K562 (cell line): ENCODE measurements around the gene ZNF296. TPM values are rescaled to one million over a fixed set of nuclear protein-coding genes. Genes with fewer than 3 reads are reported as not detected.

Experiments
- ATAC-seq: fragments of 200-7000 bp; cut with Tn5 transposase; 3 replicates; pipeline ENCODE4 v1.9.1; 2020; ENCODE audit warnings: moderate library complexity
- BruUV-seq: library from RNA; stranded (reverse); fragments of 400-500 nt; replicated peaks from 2 replicates; lab custom pipeline; 2021; lab: Mats Ljungman, UMichigan
- CTCF ChIA-PET: fragments of 300-600 bp; formaldehyde crosslinking; extraction: SDS; loops from one replicate; lab custom pipeline; 2021; ENCODE audit warnings: low intra/inter-chr PET ratio; lab: Yijun Ruan, JAX
- POLR2A ChIA-PET: fragments of 300-600, 350-650 bp; sonication (Branson Sonifier 250); formaldehyde crosslinking; extraction: SDS; loops from one replicate; lab custom pipeline; 2021; ENCODE audit warnings: antibody characterized with exemption, inconsistent platforms; lab: Yijun Ruan, JAX
- DNase-seq, 4 experiments: peaks; one replicate each; pipeline versions ENCODE4 v3.0.0 to v3.0.0-alpha.2; 2011 to 2018; ENCODE audit warnings: low spot score in 3 of 4, mixed read lengths in 3 of 4; ENCODE audit errors: extremely low read depth in 1 of 4
- FAIRE-seq: peaks from 2 replicates; lab custom pipeline; 2011; peaks lifted over from hg19 to GRCh38; lab: Jason Lieb, UNC
- H2AFZ ChIP-seq: 2 replicates; pipeline ENCODE4 v1.6.0; 2011; ENCODE audit warnings: low read depth, low read length, control low read depth, inconsistent platforms
- H3K27ac ChIP-seq: fragments of 200-600 bp; 3 replicates; pipeline ENCODE4 v1.8.0; 2011; ENCODE audit warnings: low read depth, mild to moderate bottlenecking, control low read depth, inconsistent platforms, low read length, moderate library complexity, mixed read lengths; ENCODE audit errors: extremely low read depth
- H3K27me3 ChIP-seq, 2 experiments: fragments of 300-600 bp in 1 of 2; 2 replicates in 1 of 2; 3 replicates in 1 of 2; pipeline versions ENCODE4 v1.6.0 to v1.8.0; 2011; ENCODE audit warnings: inconsistent platforms in 2 of 2, low read length in 2 of 2, mild to moderate bottlenecking in 1 of 2, mixed read lengths in 1 of 2, moderate library complexity in 1 of 2; ENCODE audit not compliant: control insufficient read depth in 2 of 2, insufficient read depth in 2 of 2
- H3K36me3 ChIP-seq: fragments of 300-600 bp; 3 replicates; pipeline ENCODE4 v1.8.0; 2011; ENCODE audit warnings: mild to moderate bottlenecking, low read length, inconsistent platforms; ENCODE audit not compliant: control insufficient read depth, insufficient read depth
- H3K4me1 ChIP-seq, 2 experiments: fragments of 200-600 bp in 1 of 2; replicated peaks in 1 of 2; 2 replicates in 1 of 2; 3 replicates in 1 of 2; pipeline versions ENCODE4 v1.5.1 to v1.8.0; 2011; ENCODE audit warnings: inconsistent platforms in 2 of 2, low read length in 2 of 2, mild to moderate bottlenecking in 1 of 2, mixed read lengths in 1 of 2, moderate library complexity in 1 of 2; ENCODE audit not compliant: control insufficient read depth in 2 of 2, insufficient read depth in 2 of 2
- H3K4me2 ChIP-seq: 2 replicates; pipeline ENCODE4 v1.6.1; 2011; ENCODE audit warnings: low read length, control low read depth, inconsistent platforms, mixed read lengths; ENCODE audit not compliant: insufficient read depth
- H3K4me3 ChIP-seq: fragments of 200-600 bp; sonication (generic), shearing (Covaris generic); 2 replicates; pipeline ENCODE4 v1.5.1; 2016; ENCODE audit warnings: control low read depth, inconsistent platforms
- H3K79me2 ChIP-seq: fragments of 200-600 bp; 3 replicates; pipeline ENCODE4 v1.8.0; 2011; ENCODE audit warnings: low read length, inconsistent platforms; ENCODE audit not compliant: control insufficient read depth, insufficient read depth
- H3K9ac ChIP-seq, 2 experiments: 2 replicates each; pipeline versions ENCODE4 v1.6.0 to v1.6.1; 2011; ENCODE audit warnings: low read depth in 2 of 2, low read length in 2 of 2, control low read depth in 1 of 2, inconsistent platforms in 1 of 2, mild to moderate bottlenecking in 1 of 2, mixed read lengths in 1 of 2; ENCODE audit not compliant: insufficient read depth in 1 of 2
- H3K9me1 ChIP-seq: one replicate; pipeline ENCODE4 v1.6.0; 2011; ENCODE audit warnings: inconsistent platforms, mild to moderate bottlenecking, low read length, moderate library complexity; ENCODE audit not compliant: control insufficient read depth, insufficient read depth
- H3K9me3 ChIP-seq: replicated peaks from 2 replicates; pipeline ENCODE4 v1.5.1; 2011; ENCODE audit warnings: low read depth, low read length, inconsistent platforms; ENCODE audit not compliant: control insufficient read depth, insufficient read depth
- H4K20me1 ChIP-seq: replicated peaks from 2 replicates; pipeline ENCODE4 v1.6.1; 2011; ENCODE audit warnings: low read length, inconsistent platforms, mixed read lengths; ENCODE audit not compliant: control insufficient read depth, insufficient read depth
- BRD4 ChIP-seq: fragments of 200-600 bp; sonication (generic); IDR thresholded peaks from 2 replicates; pipeline ENCODE4 v1.6.1; 2017; ENCODE audit warnings: inconsistent platforms
- PYGO2 ChIP-seq: fragments of 450-650 bp; IDR thresholded peaks from 2 replicates; pipeline ENCODE4 v1.6.1; 2016; ENCODE audit warnings: mild to moderate bottlenecking, missing genetic modification characterization, moderate library complexity, missing compliant biosample characterization
- SMARCB1 ChIP-seq: IDR thresholded peaks from 2 replicates; pipeline ENCODE4 v1.6.1; 2011; ENCODE audit warnings: improper control_type of control experiment, low read depth; ENCODE audit not compliant: insufficient read length
- U2AF2 ChIP-seq: fragments of 200-400 bp; formaldehyde crosslinking; optimal IDR thresholded peaks from 2 replicates; pipeline ENCODE3; 2017; ENCODE audit warnings: low read depth, mild to moderate bottlenecking, low read length
- ZBTB8A ChIP-seq: fragments of 450-650 bp; IDR thresholded peaks from 2 replicates; pipeline ENCODE4 v1.6.1; 2018; ENCODE audit warnings: mild to moderate bottlenecking, moderate library complexity; ENCODE audit not compliant: partially characterized antibody
- ZFP36 ChIP-seq: fragments of 150-350 bp; IDR thresholded peaks from 2 replicates; pipeline ENCODE4 v1.6.1; 2018; ENCODE audit warnings: low read length, low read depth; ENCODE audit not compliant: partially characterized antibody
- WGBS: fragments of 100-300 bp; shearing (Covaris generic); methylation state at CpG from one replicate; pipeline ENCODE4 v1.1.6; 2016; ENCODE audit warnings: low coverage, mixed read lengths; ENCODE audit not compliant: insufficient coverage; ENCODE audit errors: missing lambda C conversion rate; 5-methylcytosine and 5-hydroxymethylcytosine counted together
- in situ Hi-C: fragments of 300-500 bp; cut with MboI; formaldehyde crosslinking; loops from 4 replicates; pipeline ENCODE4 v1.15.0; 2018; ENCODE audit warnings: inconsistent platforms, mixed read lengths
- intact Hi-C: fragments of 100-400 bp; cut with micrococcal nuclease; formaldehyde crosslinking; loops from 2 replicates; pipeline ENCODE4 v1.14.2; 2022
- polyA plus RNA-seq, 8 experiments: library from polyadenylated mRNA; depleted of rRNA in 4 of 8; stranded (reverse) in 5 of 8; unstranded in 3 of 8; fragments of >200 nt; fragmentation: Nextera tagmentation in 2 of 8; fragmentation: Illumina TruSeq in 1 of 8; extraction: Ambion mirVana in 2 of 8; extraction: Trizol in 1 of 8; gene quantifications; 2 replicates each; pipeline versions ENCODE4 v1.2.1 to v1.2.3, GENCODE V29; 2011 to 2014; ENCODE audit warnings: inconsistent platforms in 1 of 8, missing spikeins in 1 of 8
- total RNA-seq, 7 experiments: library from RNA; depleted of rRNA in 6 of 7; stranded (reverse); fragments of >200 nt in 6 of 7; fragmentation: Illumina TruSeq in 2 of 7; extraction: Trizol in 2 of 7; gene quantifications; 2 replicates each; pipeline versions ENCODE4 v1.2.1 to v1.2.3, GENCODE V29; 2011 to 2021; ENCODE audit warnings: low replicate concordance in 1 of 7
- TF ChIP-seq, protein P1 (sequence below): fragments of 250-450 bp; sonication (Bioruptor Pico); IDR thresholded peaks from 2 replicates; pipeline ENCODE4 v1.8.0; 2021; ENCODE audit warnings: borderline replicate concordance, mild to moderate bottlenecking, moderate library complexity; ENCODE audit not compliant: poor library complexity, severe bottlenecking

The ZNF296 gene
- total and polyA plus RNA-seq, 9 of the 15 experiments (the other 6 are each of a cell fraction or from before 2014, with no cell fraction given) = 0.03 to 8.8 (median 0.47) TPM; not detected in 1

DNA sequence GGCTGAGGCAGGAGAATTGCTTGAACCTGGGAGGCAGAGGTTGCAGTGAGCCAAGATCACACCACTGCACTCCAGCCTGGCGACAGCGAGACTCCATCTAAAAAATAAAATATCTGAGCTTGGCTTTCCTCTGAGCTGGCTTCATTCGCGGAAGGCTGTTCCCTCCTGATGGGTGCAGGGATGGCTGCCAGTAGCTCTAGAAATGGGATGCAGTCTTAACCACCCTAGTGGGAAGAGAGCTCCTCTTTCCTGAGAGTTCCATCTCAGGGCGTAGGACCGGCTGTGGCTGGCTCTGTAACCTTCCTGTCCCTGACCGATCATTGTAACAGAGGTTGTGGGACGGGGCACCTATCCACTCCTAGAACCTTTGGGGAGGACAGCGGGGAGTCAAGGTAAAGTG, 49.1 kb upstream of the ZNF296 start:
- intact Hi-C loops = no loop called here
- H3K4me3 ChIP-seq = no peak overlapping the region
- POLR2A ChIA-PET = interaction anchor here (0.6 to 1.2 kb wide), 2 partner anchors 25 to 33 kb away, joined by 3 to 5 read pairs; partner anchors contain the start of gene PPP1R37
- no peaks in the 10 kb centered on the region for H3K27me3 ChIP-seq
- WGBS = 89% methylated on average over 9 of the region's 9 CpGs
- peaks cover 10% of the 10 kb centered on the region for H3K9me1 ChIP-seq
- no peak for FAIRE-seq
- TF ChIP-seq U2AF2 (no peak), SMARCB1 (no peak), BRD4 (no peak)
- TF ChIP-seq, protein P1, sequence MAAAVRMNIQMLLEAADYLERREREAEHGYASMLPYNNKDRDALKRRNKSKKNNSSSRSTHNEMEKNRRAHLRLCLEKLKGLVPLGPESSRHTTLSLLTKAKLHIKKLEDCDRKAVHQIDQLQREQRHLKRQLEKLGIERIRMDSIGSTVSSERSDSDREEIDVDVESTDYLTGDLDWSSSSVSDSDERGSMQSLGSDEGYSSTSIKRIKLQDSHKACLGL = no peak
- TF ChIP-seq, all 486 proteins: peak for 0
- no peak overlapping the region for H3K4me2 ChIP-seq
- peaks cover 31% of the 10 kb centered on the region for H4K20me1 ChIP-seq
- peak overlapping the region in 1 of 2 experiments; percentile 33; a peak in 1 of 4 replicates for H3K9ac ChIP-seq
- peaks cover 49% of the 10 kb centered on the region for H3K79me2 ChIP-seq
- no TSS peak for BruUV-seq
- H2AFZ ChIP-seq = no peak overlapping the region
- no peaks in the 10 kb centered on the region for H3K9me3 ChIP-seq
- no peak for ATAC-seq
- peaks cover 11% of the 10 kb centered on the region; the same call in 2 of the 3 replicates for H3K36me3 ChIP-seq
- H3K27ac ChIP-seq = no peak overlapping the region
- DNase-seq = no peak
- CTCF ChIA-PET = no interaction called here
- H3K4me1 ChIP-seq = peaks cover 10 to 24% of the 10 kb centered on the region in 2 experiments
- in situ Hi-C loops = no loop called here

DNA sequence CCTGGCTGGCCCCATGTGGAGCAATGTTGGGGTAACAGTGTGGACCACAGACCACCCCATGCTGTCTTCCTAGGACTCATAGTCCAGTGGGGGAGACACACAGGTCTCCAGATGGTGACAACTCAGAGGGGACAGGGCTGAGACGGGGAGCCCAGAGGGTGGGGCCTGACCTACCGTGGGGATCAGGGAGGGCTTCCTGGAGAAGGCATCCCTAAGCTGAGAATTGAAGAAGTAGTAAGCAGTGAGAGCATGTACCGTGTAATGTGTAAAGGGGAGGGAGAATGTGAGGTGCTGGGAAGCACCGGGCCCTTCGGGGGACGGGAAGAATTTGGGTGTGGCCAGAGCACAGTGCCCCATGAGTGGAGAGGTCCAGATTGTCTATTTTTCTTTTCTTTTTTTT, 47.7 kb upstream of the ZNF296 start:
- ChIA-PET POLR2A (interaction anchor here (0.6 to 1.3 kb wide), 3 partner anchors 11 to 122 kb away, joined by 3 to 4 read pairs (median 4); no protein-coding TSS in a partner anchor), CTCF (no interaction called here)
- DNase-seq (no peak), ATAC-seq (no peak), FAIRE-seq (no peak)
- in situ Hi-C loops (no loop called here), intact Hi-C loops (no loop called here)
- Histone ChIP-seq H3K9me1 (peaks cover 8% of the 10 kb centered on the region), H3K36me3 (peaks cover 15% of the 10 kb centered on the region; the same call in 2 of the 3 replicates), H3K4me2 (no peak overlapping the region), H3K4me3 (no peak overlapping the region), H2AFZ (no peak overlapping the region), H4K20me1 (peaks cover 35% of the 10 kb centered on the region), H3K27me3 (no peaks in the 10 kb centered on the region), H3K4me1 (peaks cover 10 to 19% of the 10 kb centered on the region in 2 experiments), H3K9me3 (no peaks in the 10 kb centered on the region), H3K27ac (no peak overlapping the region), H3K9ac (no peak overlapping the region), H3K79me2 (peaks cover 49% of the 10 kb centered on the region)
- WGBS = 64% methylated on average over 5 of the region's 6 CpGs
- BruUV-seq = no TSS peak
- TF ChIP-seq PYGO2 (tag) (no peak), ZFP36 (peak; percentile 89), ZBTB8A (no peak)
